Hindlimb muscle (tissue), 1 donor: ENCODE results near the gene CPED1. TPM values are rescaled to one million over a fixed set of nuclear protein-coding genes. Genes with fewer than 3 reads are reported as not detected.
"Not testable (repeated sequence)": the region's sequence is repeated elsewhere in the genome, so short reads cannot be mapped to it uniquely, and the experiment has no call there.

Experiments used
- DNase-seq: peaks from one replicate; pipeline ENCODE4 v3.0.0-alpha.2; 2013
- polyA plus RNA-seq: library from polyadenylated mRNA; unstranded; fragments of 120-200 nt; gene quantifications from one replicate; pipeline ENCODE4 v1.2.1, GENCODE V29; 2013; ENCODE audit not compliant: insufficient read length

CPED1 gene
- polyA plus RNA-seq, 1 donor = 8.2 TPM

- no peak for DNase-seq
Observed at GRCh38 chr7:121294448-121294992, 306.0 kb downstream of the CPED1 start.

GRCh38 chr7:121297843-121298242 is 309.3 kb downstream of the CPED1 start:
- DNase-seq = no peak

GRCh38 chr7:121298831-121299239 is 310.3 kb downstream of the CPED1 start:
- no peak for DNase-seq

GRCh38 chr7:121300685-121301420 is 312.3 kb downstream of the CPED1 start:
- no peak for DNase-seq

- DNase-seq = peak; percentile 6
Observed at GRCh38 chr7:121301446-121302213, 313.1 kb downstream of the CPED1 start.

- no peak for DNase-seq
Observed at GRCh38 chr7:121302214-121302745, 313.8 kb downstream of the CPED1 start.

GRCh38 chr7:121303422-121304101 is 315.1 kb downstream of the CPED1 start:
- no peak for DNase-seq

GRCh38 chr7:121304102-121304658 is 315.7 kb downstream of the CPED1 start:
- no peak for DNase-seq

- DNase-seq = no peak
Observed at GRCh38 chr7:121305109-121305508, 316.6 kb downstream of the CPED1 start.

GRCh38 chr7:121306565-121306964 is 318.1 kb downstream of the CPED1 start:
- no peak for DNase-seq

- no peak for DNase-seq
Observed at GRCh38 chr7:121307021-121307574, 318.6 kb downstream of the CPED1 start.

- no peak for DNase-seq
Observed at GRCh38 chr7:121313220-121313792, 324.8 kb downstream of the CPED1 start.

- no peak for DNase-seq
Observed at GRCh38 chr7:121313793-121314676, 325.5 kb downstream of the CPED1 start.

GRCh38 chr7:121315170-121315569 is 326.7 kb downstream of the CPED1 start:
- not testable (repeated sequence) for DNase-seq

- DNase-seq = no peak
Observed at GRCh38 chr7:121322460-121322859, 333.9 kb downstream of the CPED1 start.

- no peak for DNase-seq
Observed at GRCh38 chr7:121323515-121324302, 335.2 kb downstream of the CPED1 start.

GRCh38 chr7:121327671-121328070 is 339.2 kb downstream of the CPED1 start:
- no peak for DNase-seq

- no peak for DNase-seq
Observed at GRCh38 chr7:121328508-121329190, 340.1 kb downstream of the CPED1 start, which contains the start of gene WNT16. WNT16 (plus strand) TSS chr7:121329000; CDS start chr7:121329293, 293 bp downstream.
